GM23338 (cell line): Measurements from ENCODE around the gene AP2A2.

Experiments
- CREB1 ChIP-seq: fragments of 250-450 bp; sonication (Bioruptor Pico); IDR thresholded peaks from 2 replicates; pipeline ENCODE4 v1.5.0; 2020; ENCODE audit warnings: low read depth, mild to moderate bottlenecking, moderate library complexity
- ETS1 ChIP-seq: IDR thresholded peaks from 2 replicates; pipeline ENCODE4 v1.6.1; 2016; ENCODE audit warnings: antibody characterized with exemption
- EZH2 ChIP-seq: fragments of 200-600 bp; sonication (generic); IDR thresholded peaks from one replicate; pipeline ENCODE4 v1.8.0; 2017; ENCODE audit warnings: antibody characterized with exemption, mild to moderate bottlenecking, low read depth; ENCODE audit not compliant: unreplicated experiment
- EZH2phosphoT487 ChIP-seq: fragments of 200-600 bp; sonication (generic); IDR thresholded peaks from one replicate; pipeline ENCODE4 v1.8.1; 2018; ENCODE audit warnings: antibody characterized with exemption; ENCODE audit not compliant: unreplicated experiment
- JUNB ChIP-seq: IDR thresholded peaks from one replicate; pipeline ENCODE4 v1.6.1; 2016; ENCODE audit warnings: antibody characterized with exemption; ENCODE audit not compliant: unreplicated experiment
- NANOG ChIP-seq: IDR thresholded peaks from 2 replicates; pipeline ENCODE4 v1.6.1; 2016; ENCODE audit warnings: antibody characterized with exemption, borderline replicate concordance
- POLR2AphosphoS5 ChIP-seq: IDR thresholded peaks from 2 replicates; pipeline ENCODE4 v1.6.1; 2016; ENCODE audit warnings: antibody characterized with exemption, low read depth
- REST ChIP-seq: IDR thresholded peaks from one replicate; pipeline ENCODE4 v1.6.1; 2018; ENCODE audit warnings: antibody characterized with exemption; ENCODE audit not compliant: unreplicated experiment
- STAT1 ChIP-seq: IDR thresholded peaks from one replicate; pipeline ENCODE4 v1.6.1; 2016; ENCODE audit warnings: antibody characterized with exemption; ENCODE audit not compliant: unreplicated experiment
- ZNF114 ChIP-seq: fragments of 250-450 bp; sonication (Bioruptor Pico); IDR thresholded peaks from 2 replicates; pipeline ENCODE4 v1.5.0; 2020; ENCODE audit warnings: mild to moderate bottlenecking, moderate library complexity
- ZNF331 ChIP-seq: fragments of 250-450 bp; sonication (Bioruptor Pico); IDR thresholded peaks from 2 replicates; pipeline ENCODE4 v1.5.0; 2020; ENCODE audit warnings: low read depth, mild to moderate bottlenecking, moderate library complexity
- ZNF462 ChIP-seq: fragments of 250-450 bp; sonication (Bioruptor Pico); IDR thresholded peaks from 2 replicates; pipeline ENCODE4 v1.5.0; 2020; ENCODE audit warnings: mild to moderate bottlenecking, moderate library complexity
- TF ChIP-seq, protein P1 (sequence below), 2 experiments: fragments of 200-600 bp in 1 of 2; sonication (generic) in 1 of 2; conservative IDR thresholded peaks; 2 replicates each; pipeline versions ENCODE4 v1.5.1 to v1.6.1; 2016 to 2017; ENCODE audit warnings: antibody characterized with exemption in 2 of 2, low read depth in 2 of 2, mild to moderate bottlenecking in 2 of 2, moderate library complexity in 1 of 2

GRCh38 chr11:1031121-1031899, 105.6 kb downstream of the AP2A2 start:
- TF ChIP-seq, protein P1, sequence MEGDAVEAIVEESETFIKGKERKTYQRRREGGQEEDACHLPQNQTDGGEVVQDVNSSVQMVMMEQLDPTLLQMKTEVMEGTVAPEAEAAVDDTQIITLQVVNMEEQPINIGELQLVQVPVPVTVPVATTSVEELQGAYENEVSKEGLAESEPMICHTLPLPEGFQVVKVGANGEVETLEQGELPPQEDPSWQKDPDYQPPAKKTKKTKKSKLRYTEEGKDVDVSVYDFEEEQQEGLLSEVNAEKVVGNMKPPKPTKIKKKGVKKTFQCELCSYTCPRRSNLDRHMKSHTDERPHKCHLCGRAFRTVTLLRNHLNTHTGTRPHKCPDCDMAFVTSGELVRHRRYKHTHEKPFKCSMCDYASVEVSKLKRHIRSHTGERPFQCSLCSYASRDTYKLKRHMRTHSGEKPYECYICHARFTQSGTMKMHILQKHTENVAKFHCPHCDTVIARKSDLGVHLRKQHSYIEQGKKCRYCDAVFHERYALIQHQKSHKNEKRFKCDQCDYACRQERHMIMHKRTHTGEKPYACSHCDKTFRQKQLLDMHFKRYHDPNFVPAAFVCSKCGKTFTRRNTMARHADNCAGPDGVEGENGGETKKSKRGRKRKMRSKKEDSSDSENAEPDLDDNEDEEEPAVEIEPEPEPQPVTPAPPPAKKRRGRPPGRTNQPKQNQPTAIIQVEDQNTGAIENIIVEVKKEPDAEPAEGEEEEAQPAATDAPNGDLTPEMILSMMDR (conservative IDR thresholded peaks at IDR 0.05; ENCODE audit: low read depth in 2 of 2): no peak
- TF ChIP-seq CREB1 (CRISPR knock-in tag) (no peak), JUNB (no peak), EZH2phosphoT487 (no peak), REST (no peak), POLR2AphosphoS5 (no peak), NANOG (no peak), ETS1 (no peak), EZH2 (no peak), ZNF331 (CRISPR knock-in tag) (no peak), ZNF462 (no peak), STAT1 (no peak), ZNF114 (CRISPR knock-in tag) (no peak)
